K562 (cell line): ENCODE results near the gene ZNF800. TPM values are rescaled to one million over a fixed set of nuclear protein-coding genes. Genes with fewer than 3 reads are reported as not detected.
A peak's percentile ranks its signal among the peaks of the same experiment; 100 is the strongest.

ENCODE experiments used
- ARHGAP35 ChIP-seq: fragments of 450-650 bp; IDR thresholded peaks from 2 replicates; pipeline ENCODE4 v1.6.1; 2018; ENCODE audit not compliant: partially characterized antibody
- BCOR ChIP-seq: fragments of 450-650 bp; IDR thresholded peaks from 2 replicates; pipeline ENCODE4 v1.6.1; 2016
- FOXP1 ChIP-seq: sonication (generic); formaldehyde crosslinking; IDR thresholded peaks from 2 replicates; pipeline ENCODE4 v1.8.0; 2022; ENCODE audit warnings: mild to moderate bottlenecking, missing genetic modification reagents
- HNRNPLL ChIP-seq: fragments of 200-400 bp; formaldehyde crosslinking; IDR thresholded peaks from 2 replicates; pipeline ENCODE4 v1.6.1; 2017; ENCODE audit warnings: low read length, low read depth, mild to moderate bottlenecking; ENCODE audit not compliant: poor library complexity, severe bottlenecking
- RBBP5 ChIP-seq: fragments of 200-600 bp; sonication (generic); IDR thresholded peaks from 2 replicates; pipeline ENCODE4 v1.6.1; 2012; ENCODE audit warnings: borderline replicate concordance, mild to moderate bottlenecking, low read length, control low read depth, inconsistent platforms; ENCODE audit not compliant: insufficient read depth, poor library complexity, severe bottlenecking
- SMAD1 ChIP-seq: fragments of 150-350 bp; IDR thresholded peaks from 2 replicates; pipeline ENCODE4 v1.6.1; 2014; ENCODE audit warnings: low read length, low read depth; ENCODE audit not compliant: partially characterized antibody
- SOX6 ChIP-seq: fragments of 450-650 bp; IDR thresholded peaks from 2 replicates; pipeline ENCODE4 v1.6.1; 2014; ENCODE audit warnings: mild to moderate bottlenecking
- YY1 ChIP-seq, 3 experiments: IDR thresholded peaks; 2 replicates each; pipeline ENCODE4 v1.6.1; 2011; ENCODE audit warnings: low read length in 2 of 3, mild to moderate bottlenecking in 2 of 3, moderate library complexity in 2 of 3, borderline replicate concordance in 1 of 3, control low read depth in 1 of 3, low read depth in 1 of 3; ENCODE audit not compliant: insufficient read depth in 3 of 3, insufficient replicate concordance in 2 of 3, control insufficient read depth in 1 of 3, insufficient read length in 1 of 3; ENCODE audit errors: extremely low read depth in 1 of 3
- ZBTB17 ChIP-seq: fragments of 450-650 bp; formaldehyde crosslinking; IDR thresholded peaks from 2 replicates; pipeline ENCODE4 v1.4.0; 2020; ENCODE audit warnings: mild to moderate bottlenecking
- ZBTB7A ChIP-seq: IDR thresholded peaks from 2 replicates; pipeline ENCODE4 v1.6.1; 2011; ENCODE audit warnings: low read depth, mild to moderate bottlenecking, low read length, moderate library complexity, borderline replicate concordance; ENCODE audit not compliant: control insufficient read depth
- ZNF778 ChIP-seq: fragments of 450-650 bp; formaldehyde crosslinking; IDR thresholded peaks from 2 replicates; pipeline ENCODE4 v1.4.0; 2020; ENCODE audit warnings: mild to moderate bottlenecking, moderate library complexity
- polyA plus RNA-seq, 8 experiments: library from polyadenylated mRNA; depleted of rRNA in 4 of 8; stranded (reverse) in 5 of 8; unstranded in 3 of 8; fragments of >200 nt; fragmentation: Nextera tagmentation in 2 of 8; fragmentation: Illumina TruSeq in 1 of 8; extraction: Ambion mirVana in 2 of 8; extraction: Trizol in 1 of 8; gene quantifications; 2 replicates each; pipeline versions ENCODE4 v1.2.1 to v1.2.3, GENCODE V29; 2011 to 2014; ENCODE audit warnings: inconsistent platforms in 1 of 8, missing spikeins in 1 of 8
- total RNA-seq, 7 experiments: library from RNA; depleted of rRNA in 6 of 7; stranded (reverse); fragments of >200 nt in 6 of 7; fragmentation: Illumina TruSeq in 2 of 7; extraction: Trizol in 2 of 7; gene quantifications; 2 replicates each; pipeline versions ENCODE4 v1.2.1 to v1.2.3, GENCODE V29; 2011 to 2021; ENCODE audit warnings: low replicate concordance in 1 of 7
- TF ChIP-seq, protein P1 (sequence below): fragments of 450-650 bp; IDR thresholded peaks from 2 replicates; pipeline ENCODE4 v1.6.1; 2016; ENCODE audit warnings: borderline replicate concordance
- TF ChIP-seq, protein P2 (sequence below): sonication (generic); formaldehyde crosslinking; IDR thresholded peaks from 2 replicates; pipeline ENCODE4 v1.8.0; 2023; ENCODE audit warnings: mild to moderate bottlenecking, missing genetic modification reagents
- TF ChIP-seq, protein P3 (sequence below): IDR thresholded peaks from 2 replicates; pipeline ENCODE4 v1.6.1; 2014; ENCODE audit warnings: antibody characterized with exemption
- TF ChIP-seq, protein P4 (sequence below): conservative IDR thresholded peaks from 2 replicates; pipeline ENCODE4 v1.6.1; 2011; ENCODE audit warnings: low read depth, mild to moderate bottlenecking, low read length; ENCODE audit not compliant: control insufficient read depth
- TF ChIP-seq, protein P5 (sequence below): sonication (generic); formaldehyde crosslinking; IDR thresholded peaks from 2 replicates; pipeline ENCODE4 v1.8.1; 2023; ENCODE audit warnings: mild to moderate bottlenecking, missing genetic modification reagents, moderate library complexity

ZNF800 gene
- total and polyA plus RNA-seq, 9 of the 15 experiments (the other 6 are each of a cell fraction or from before 2014, with no cell fraction given): 7.5 to 58.3 (median 33.4) TPM

DNA sequence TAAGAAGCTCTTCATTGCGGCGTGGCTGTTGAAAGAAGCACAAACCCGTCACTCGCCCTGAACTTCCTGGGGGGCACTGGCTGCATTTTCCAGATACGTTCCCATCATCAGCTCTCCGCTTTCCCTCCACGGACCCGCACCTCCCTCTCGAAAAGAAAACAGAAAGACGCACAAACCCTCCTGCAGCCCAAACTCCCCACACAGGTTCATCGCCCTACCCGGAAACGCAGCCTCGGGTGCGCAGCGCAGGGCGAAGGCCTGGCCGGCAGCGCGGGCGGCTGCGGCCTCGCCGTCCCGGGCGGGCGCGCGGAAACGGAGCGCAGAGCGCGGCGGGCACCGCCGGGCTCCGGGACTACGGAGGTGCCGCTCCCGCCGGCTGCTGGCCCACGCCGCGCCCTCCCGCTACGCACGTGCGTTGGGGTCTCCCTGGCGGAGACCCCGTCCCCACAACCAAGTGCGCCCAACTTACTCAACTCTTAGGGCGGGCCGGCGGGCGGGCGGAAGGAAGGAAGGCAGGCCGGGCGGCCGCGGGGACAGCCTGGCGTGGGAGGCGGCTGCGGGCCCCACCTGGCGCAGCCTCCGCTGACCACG lies 822 bp downstream of the ZNF800 start (continued):
- peak; percentile 99 for TF ChIP-seq ZBTB7A
- peak; percentile 85 for TF ChIP-seq RBBP5
- TF ChIP-seq SMAD1: peak; percentile 53
- TF ChIP-seq FOXP1 (CRISPR knock-in tag): no peak; the same call in 1 of the 2 replicates
- TF ChIP-seq ZNF778 (CRISPR knock-in tag): no peak
- TF ChIP-seq SOX6: 0 out of 2 replicates have a peak, but pooled peaks have one; percentile 24
- TF ChIP-seq HNRNPLL: peak; percentile 76
- TF ChIP-seq YY1 (IDR thresholded peaks at IDR 0.05; ENCODE audit: borderline replicate concordance in 1 of 3, control insufficient read depth in 1 of 3, extremely low read depth in 1 of 3, insufficient read depth in 3 of 3, insufficient read length in 1 of 3, insufficient replicate concordance in 2 of 3, low read depth in 1 of 3, low read length in 2 of 3): peak in 1 of 3 experiments; percentile 5
- TF ChIP-seq, protein P1, sequence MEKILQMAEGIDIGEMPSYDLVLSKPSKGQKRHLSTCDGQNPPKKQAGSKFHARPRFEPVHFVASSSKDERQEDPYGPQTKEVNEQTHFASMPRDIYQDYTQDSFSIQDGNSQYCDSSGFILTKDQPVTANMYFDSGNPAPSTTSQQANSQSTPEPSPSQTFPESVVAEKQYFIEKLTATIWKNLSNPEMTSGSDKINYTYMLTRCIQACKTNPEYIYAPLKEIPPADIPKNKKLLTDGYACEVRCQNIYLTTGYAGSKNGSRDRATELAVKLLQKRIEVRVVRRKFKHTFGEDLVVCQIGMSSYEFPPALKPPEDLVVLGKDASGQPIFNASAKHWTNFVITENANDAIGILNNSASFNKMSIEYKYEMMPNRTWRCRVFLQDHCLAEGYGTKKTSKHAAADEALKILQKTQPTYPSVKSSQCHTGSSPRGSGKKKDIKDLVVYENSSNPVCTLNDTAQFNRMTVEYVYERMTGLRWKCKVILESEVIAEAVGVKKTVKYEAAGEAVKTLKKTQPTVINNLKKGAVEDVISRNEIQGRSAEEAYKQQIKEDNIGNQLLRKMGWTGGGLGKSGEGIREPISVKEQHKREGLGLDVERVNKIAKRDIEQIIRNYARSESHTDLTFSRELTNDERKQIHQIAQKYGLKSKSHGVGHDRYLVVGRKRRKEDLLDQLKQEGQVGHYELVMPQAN: 0 out of 2 replicates have a peak, but pooled peaks have one; percentile 71
- TF ChIP-seq, protein P2, sequence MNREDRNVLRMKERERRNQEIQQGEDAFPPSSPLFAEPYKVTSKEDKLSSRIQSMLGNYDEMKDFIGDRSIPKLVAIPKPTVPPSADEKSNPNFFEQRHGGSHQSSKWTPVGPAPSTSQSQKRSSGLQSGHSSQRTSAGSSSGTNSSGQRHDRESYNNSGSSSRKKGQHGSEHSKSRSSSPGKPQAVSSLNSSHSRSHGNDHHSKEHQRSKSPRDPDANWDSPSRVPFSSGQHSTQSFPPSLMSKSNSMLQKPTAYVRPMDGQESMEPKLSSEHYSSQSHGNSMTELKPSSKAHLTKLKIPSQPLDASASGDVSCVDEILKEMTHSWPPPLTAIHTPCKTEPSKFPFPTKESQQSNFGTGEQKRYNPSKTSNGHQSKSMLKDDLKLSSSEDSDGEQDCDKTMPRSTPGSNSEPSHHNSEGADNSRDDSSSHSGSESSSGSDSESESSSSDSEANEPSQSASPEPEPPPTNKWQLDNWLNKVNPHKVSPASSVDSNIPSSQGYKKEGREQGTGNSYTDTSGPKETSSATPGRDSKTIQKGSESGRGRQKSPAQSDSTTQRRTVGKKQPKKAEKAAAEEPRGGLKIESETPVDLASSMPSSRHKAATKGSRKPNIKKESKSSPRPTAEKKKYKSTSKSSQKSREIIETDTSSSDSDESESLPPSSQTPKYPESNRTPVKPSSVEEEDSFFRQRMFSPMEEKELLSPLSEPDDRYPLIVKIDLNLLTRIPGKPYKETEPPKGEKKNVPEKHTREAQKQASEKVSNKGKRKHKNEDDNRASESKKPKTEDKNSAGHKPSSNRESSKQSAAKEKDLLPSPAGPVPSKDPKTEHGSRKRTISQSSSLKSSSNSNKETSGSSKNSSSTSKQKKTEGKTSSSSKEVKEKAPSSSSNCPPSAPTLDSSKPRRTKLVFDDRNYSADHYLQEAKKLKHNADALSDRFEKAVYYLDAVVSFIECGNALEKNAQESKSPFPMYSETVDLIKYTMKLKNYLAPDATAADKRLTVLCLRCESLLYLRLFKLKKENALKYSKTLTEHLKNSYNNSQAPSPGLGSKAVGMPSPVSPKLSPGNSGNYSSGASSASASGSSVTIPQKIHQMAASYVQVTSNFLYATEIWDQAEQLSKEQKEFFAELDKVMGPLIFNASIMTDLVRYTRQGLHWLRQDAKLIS (CRISPR knock-in tag): peak; percentile 3; the same call in 1 of the 2 replicates
- TF ChIP-seq, protein P3, sequence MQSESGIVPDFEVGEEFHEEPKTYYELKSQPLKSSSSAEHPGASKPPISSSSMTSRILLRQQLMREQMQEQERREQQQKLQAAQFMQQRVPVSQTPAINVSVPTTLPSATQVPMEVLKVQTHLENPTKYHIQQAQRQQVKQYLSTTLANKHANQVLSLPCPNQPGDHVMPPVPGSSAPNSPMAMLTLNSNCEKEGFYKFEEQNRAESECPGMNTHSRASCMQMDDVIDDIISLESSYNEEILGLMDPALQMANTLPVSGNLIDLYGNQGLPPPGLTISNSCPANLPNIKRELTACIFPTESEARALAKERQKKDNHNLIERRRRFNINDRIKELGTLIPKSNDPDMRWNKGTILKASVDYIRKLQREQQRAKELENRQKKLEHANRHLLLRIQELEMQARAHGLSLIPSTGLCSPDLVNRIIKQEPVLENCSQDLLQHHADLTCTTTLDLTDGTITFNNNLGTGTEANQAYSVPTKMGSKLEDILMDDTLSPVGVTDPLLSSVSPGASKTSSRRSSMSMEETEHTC: 0 out of 2 replicates have a peak, but pooled peaks have one; percentile 10
- TF ChIP-seq, protein P4, sequence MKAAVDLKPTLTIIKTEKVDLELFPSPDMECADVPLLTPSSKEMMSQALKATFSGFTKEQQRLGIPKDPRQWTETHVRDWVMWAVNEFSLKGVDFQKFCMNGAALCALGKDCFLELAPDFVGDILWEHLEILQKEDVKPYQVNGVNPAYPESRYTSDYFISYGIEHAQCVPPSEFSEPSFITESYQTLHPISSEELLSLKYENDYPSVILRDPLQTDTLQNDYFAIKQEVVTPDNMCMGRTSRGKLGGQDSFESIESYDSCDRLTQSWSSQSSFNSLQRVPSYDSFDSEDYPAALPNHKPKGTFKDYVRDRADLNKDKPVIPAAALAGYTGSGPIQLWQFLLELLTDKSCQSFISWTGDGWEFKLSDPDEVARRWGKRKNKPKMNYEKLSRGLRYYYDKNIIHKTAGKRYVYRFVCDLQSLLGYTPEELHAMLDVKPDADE: peak; percentile 39; the same call in 1 of the 2 replicates
- no peak for TF ChIP-seq ARHGAP35
- TF ChIP-seq, protein P5, sequence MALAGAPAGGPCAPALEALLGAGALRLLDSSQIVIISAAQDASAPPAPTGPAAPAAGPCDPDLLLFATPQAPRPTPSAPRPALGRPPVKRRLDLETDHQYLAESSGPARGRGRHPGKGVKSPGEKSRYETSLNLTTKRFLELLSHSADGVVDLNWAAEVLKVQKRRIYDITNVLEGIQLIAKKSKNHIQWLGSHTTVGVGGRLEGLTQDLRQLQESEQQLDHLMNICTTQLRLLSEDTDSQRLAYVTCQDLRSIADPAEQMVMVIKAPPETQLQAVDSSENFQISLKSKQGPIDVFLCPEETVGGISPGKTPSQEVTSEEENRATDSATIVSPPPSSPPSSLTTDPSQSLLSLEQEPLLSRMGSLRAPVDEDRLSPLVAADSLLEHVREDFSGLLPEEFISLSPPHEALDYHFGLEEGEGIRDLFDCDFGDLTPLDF: peak; percentile 82; the same call in 1 of the 2 replicates
- peak; percentile 33; the same call in 1 of the 2 replicates for TF ChIP-seq BCOR
- TF ChIP-seq ZBTB17 (CRISPR knock-in tag): no peak
